Activated CD4-positive, alpha-beta T cell treated with anti-CD3 and anti-CD28 coated beads, Interleukin-2, amount 10 ng/mL, durations not matched to agents 24 days and 14 days (primary cell): ENCODE data around the gene CELF2. TPM values are rescaled to one million over a fixed set of nuclear protein-coding genes. Genes with fewer than 3 reads are reported as not detected.
A peak's percentile ranks its signal among the peaks of the same experiment; 100 is the strongest.

Experiments used
- DNase-seq: peaks from one replicate; pipeline ENCODE4 v3.0.0; 2022
- H3K27ac Mint-ChIP-seq: one replicate; pipeline ENCODE4 v1.8.0; 2022; ENCODE audit warnings: mild to moderate bottlenecking, mixed read lengths
- H3K27me3 Mint-ChIP-seq: one replicate; pipeline ENCODE4 v1.8.0; 2022; ENCODE audit warnings: mixed read lengths
- H3K36me3 Mint-ChIP-seq: one replicate; pipeline ENCODE4 v1.8.0; 2022; ENCODE audit warnings: low read depth, mild to moderate bottlenecking, mixed read lengths
- H3K4me1 Mint-ChIP-seq: one replicate; pipeline ENCODE4 v1.8.0; 2021; ENCODE audit warnings: mixed read lengths
- H3K4me3 Mint-ChIP-seq: one replicate; pipeline ENCODE4 v1.8.0; 2022; ENCODE audit warnings: mild to moderate bottlenecking, moderate library complexity, mixed read lengths
- H3K9me3 Mint-ChIP-seq: one replicate; pipeline ENCODE4 v1.8.0; 2021; ENCODE audit warnings: mixed read lengths
- intact Hi-C: fragments of 100-400 bp; cut with micrococcal nuclease; formaldehyde crosslinking; loops from one replicate; pipeline ENCODE4 v1.15.1; 2023
- total RNA-seq: library from RNA; stranded (reverse); gene quantifications from 2 replicates; pipeline ENCODE4 v1.2.3, GENCODE V29; 2022

Gene CELF2
- total RNA-seq, 1 donor from 2014 or later, result 95.5 TPM

GRCh38 chr10:11223507-11224140, 206.0 kb downstream of the CELF2 start:
- intact Hi-C loops, result no loop called here
- Mint-ChIP-seq H3K36me3 (peaks cover 65% of the 10 kb centered on the region), H3K4me3 (no peak overlapping the region), H3K27ac (peak overlapping the region; percentile 92), H3K27me3 (no peaks in the 10 kb centered on the region), H3K9me3 (peaks cover 4% of the 10 kb centered on the region), H3K4me1 (peaks cover 70% of the 10 kb centered on the region)
- no peak for DNase-seq

GRCh38 chr10:11224321-11224720, 206.6 kb downstream of the CELF2 start:
- Mint-ChIP-seq H3K4me1 (peaks cover 73% of the 10 kb centered on the region), H3K36me3 (peaks cover 68% of the 10 kb centered on the region), H3K27me3 (no peaks in the 10 kb centered on the region), H3K4me3 (peak overlapping the region; percentile 5), H3K9me3 (peaks cover 4% of the 10 kb centered on the region), H3K27ac (peak overlapping the region; percentile 92)
- no peak for DNase-seq
- intact Hi-C loops, result no loop called here

- Mint-ChIP-seq H3K36me3 (peaks cover 66% of the 10 kb centered on the region), H3K4me1 (peaks cover 72% of the 10 kb centered on the region), H3K27ac (peak overlapping the region; percentile 92), H3K9me3 (peaks cover 4% of the 10 kb centered on the region), H3K27me3 (no peaks in the 10 kb centered on the region), H3K4me3 (peak overlapping the region; percentile 7)
- no peak for DNase-seq
- intact Hi-C loops, result no loop called here
Measured at GRCh38 chr10:11224792-11225416, 207.2 kb downstream of the CELF2 start.

DNA sequence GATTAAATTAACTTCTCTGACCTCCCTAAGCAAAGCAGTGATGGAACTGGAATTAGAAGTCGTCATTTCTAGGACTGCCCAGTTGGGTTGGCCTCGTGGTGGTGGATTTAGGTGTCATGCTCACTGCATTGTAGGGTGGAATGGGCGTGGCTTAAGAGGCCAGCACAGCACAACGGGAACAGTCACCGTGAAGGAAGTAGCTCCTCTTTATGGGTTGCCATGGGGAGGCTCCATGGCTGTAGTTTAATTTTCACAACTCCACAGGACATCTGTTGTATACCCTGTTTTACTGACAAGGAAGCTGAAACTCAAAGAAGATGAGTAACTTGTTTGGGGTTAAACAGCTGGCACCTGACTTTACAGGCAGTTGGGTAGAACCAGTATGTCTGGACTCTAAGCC, 208.3 kb downstream of the CELF2 start:
- intact Hi-C loops, result loop anchor here (1.0 to 2.0 kb wide), 3 partner anchors 10 to 47 kb away; no protein-coding TSS in a partner anchor
- Mint-ChIP-seq H3K36me3 (peaks cover 67% of the 10 kb centered on the region), H3K4me3 (peak overlapping the region; percentile 66), H3K4me1 (peaks cover 71% of the 10 kb centered on the region), H3K27me3 (no peaks in the 10 kb centered on the region), H3K27ac (peak overlapping the region; percentile 92), H3K9me3 (no peaks in the 10 kb centered on the region)
- DNase-seq, result peak; percentile 87

GRCh38 chr10:11227103-11227502, 209.4 kb downstream of the CELF2 start:
- Mint-ChIP-seq H3K4me3 (peak overlapping the region; percentile 66), H3K27me3 (no peaks in the 10 kb centered on the region), H3K4me1 (peaks cover 72% of the 10 kb centered on the region), H3K36me3 (peaks cover 65% of the 10 kb centered on the region), H3K27ac (peak overlapping the region; percentile 92), H3K9me3 (no peaks in the 10 kb centered on the region)
- no peak for DNase-seq
- intact Hi-C loops, result loop anchor here (2.0 kb wide), 1 partner anchor 48 kb away; no protein-coding TSS in a partner anchor

- H3K27me3 Mint-ChIP-seq, result no peaks in the 10 kb centered on the region
- peaks cover 73% of the 10 kb centered on the region for H3K36me3 Mint-ChIP-seq
- peaks cover 4% of the 10 kb centered on the region for H3K9me3 Mint-ChIP-seq
- peaks cover 80% of the 10 kb centered on the region for H3K4me1 Mint-ChIP-seq
- peak overlapping the region; percentile 82 for H3K27ac Mint-ChIP-seq
- intact Hi-C loops, result no loop called here
- no peak for DNase-seq
- H3K4me3 Mint-ChIP-seq, result no peak overlapping the region
Measured at GRCh38 chr10:11229893-11230292, 212.2 kb downstream of the CELF2 start.

GRCh38 chr10:11230498-11231167, 213.0 kb downstream of the CELF2 start:
- peak overlapping the region; percentile 86 for H3K27ac Mint-ChIP-seq
- H3K36me3 Mint-ChIP-seq, result peaks cover 70% of the 10 kb centered on the region
- H3K9me3 Mint-ChIP-seq, result peaks cover 4% of the 10 kb centered on the region
- H3K4me3 Mint-ChIP-seq, result peak overlapping the region; percentile 31
- H3K27me3 Mint-ChIP-seq, result no peaks in the 10 kb centered on the region
- peaks cover 80% of the 10 kb centered on the region for H3K4me1 Mint-ChIP-seq
- intact Hi-C loops, result no loop called here
- DNase-seq, result no peak

DNA sequence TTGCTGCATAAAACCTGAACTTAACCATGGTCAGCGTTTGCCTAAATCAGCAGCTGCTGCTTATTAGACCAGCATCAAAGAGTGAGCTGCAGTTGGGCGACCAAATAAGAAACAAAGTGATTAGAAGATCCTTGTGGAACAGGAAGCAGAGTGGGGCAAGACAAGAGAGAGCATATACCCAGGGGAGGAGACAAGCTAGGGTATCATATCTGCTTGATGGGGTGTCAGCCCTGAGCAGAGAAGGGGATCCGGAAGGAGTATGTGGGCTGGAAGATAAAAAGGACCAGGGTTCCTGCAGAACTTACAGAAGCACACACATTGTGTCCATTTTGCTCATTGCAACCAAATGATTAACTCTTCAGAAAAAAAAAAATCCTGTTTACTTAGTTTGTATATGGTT, 213.6 kb downstream of the CELF2 start:
- peak overlapping the region; percentile 86 for H3K27ac Mint-ChIP-seq
- H3K9me3 Mint-ChIP-seq, result peaks cover 4% of the 10 kb centered on the region
- peak overlapping the region; percentile 31 for H3K4me3 Mint-ChIP-seq
- no peak for DNase-seq
- peaks cover 66% of the 10 kb centered on the region for H3K36me3 Mint-ChIP-seq
- H3K4me1 Mint-ChIP-seq, result peaks cover 80% of the 10 kb centered on the region
- intact Hi-C loops, result no loop called here
- no peaks in the 10 kb centered on the region for H3K27me3 Mint-ChIP-seq

DNA sequence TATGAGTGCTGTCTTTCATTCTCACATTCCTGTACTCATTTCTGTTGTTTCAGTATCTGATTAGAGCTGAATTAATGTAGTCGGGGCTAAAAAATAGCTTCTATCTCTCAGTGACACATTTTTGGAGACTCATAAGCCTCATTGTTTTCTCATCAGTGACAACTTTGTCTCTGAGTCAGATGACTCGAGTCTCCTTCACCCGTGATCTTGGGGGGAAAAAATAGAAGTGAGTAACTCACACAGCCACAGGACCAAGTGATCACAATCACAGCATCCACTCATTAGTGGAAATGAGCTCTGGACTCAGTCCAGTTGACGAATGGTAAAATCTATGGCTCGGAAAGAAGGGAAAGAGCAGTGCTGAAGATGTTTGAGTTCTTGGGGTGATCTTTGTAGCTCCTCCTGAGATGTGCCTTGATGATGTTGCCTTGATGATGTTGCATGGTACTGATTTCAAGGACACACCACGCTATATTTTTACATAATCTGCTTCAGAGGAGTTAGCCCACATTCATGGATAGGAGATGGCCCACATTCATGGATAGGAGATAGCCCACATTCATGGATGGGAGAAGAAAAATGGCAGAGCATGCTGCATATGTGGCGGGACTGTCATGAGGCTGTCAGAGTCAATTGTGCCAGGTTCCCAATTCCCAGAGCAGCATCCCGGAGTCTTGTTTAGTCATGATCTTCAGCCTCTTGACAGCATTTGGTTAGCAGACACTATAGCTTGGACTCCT, 214.7 kb downstream of the CELF2 start:
- Mint-ChIP-seq H3K27me3 (no peaks in the 10 kb centered on the region), H3K27ac (peak overlapping the region; percentile 96), H3K4me3 (peak overlapping the region; percentile 48), H3K36me3 (peaks cover 63% of the 10 kb centered on the region), H3K9me3 (peaks cover 4% of the 10 kb centered on the region), H3K4me1 (peaks cover 80% of the 10 kb centered on the region)
- intact Hi-C loops, result no loop called here
- DNase-seq, result no peak

GRCh38 chr10:11234857-11235531, 217.3 kb downstream of the CELF2 start:
- Mint-ChIP-seq H3K9me3 (peaks cover 4% of the 10 kb centered on the region), H3K27ac (peak overlapping the region; percentile 96), H3K27me3 (no peaks in the 10 kb centered on the region), H3K4me3 (peak overlapping the region; percentile 78), H3K36me3 (peaks cover 60% of the 10 kb centered on the region), H3K4me1 (peaks cover 77% of the 10 kb centered on the region)
- DNase-seq, result no peak
- intact Hi-C loops, result loop anchor here (1.0 kb wide), 5 partner anchors 17 to 71 kb away; no protein-coding TSS in a partner anchor

- peaks cover 54% of the 10 kb centered on the region for H3K36me3 Mint-ChIP-seq
- peaks cover 78% of the 10 kb centered on the region for H3K4me1 Mint-ChIP-seq
- H3K4me3 Mint-ChIP-seq, result peak overlapping the region; percentile 78
- H3K27ac Mint-ChIP-seq, result peak overlapping the region; percentile 96
- peaks cover 4% of the 10 kb centered on the region for H3K9me3 Mint-ChIP-seq
- no peaks in the 10 kb centered on the region for H3K27me3 Mint-ChIP-seq
- intact Hi-C loops, result loop anchor here (1.0 to 2.0 kb wide), 7 partner anchors 9 to 71 kb away; no protein-coding TSS in a partner anchor
- no peak for DNase-seq
Measured at GRCh38 chr10:11235771-11236170, 218.1 kb downstream of the CELF2 start.

GRCh38 chr10:11236234-11236633, 218.6 kb downstream of the CELF2 start:
- intact Hi-C loops, result loop anchor here (1.0 to 2.0 kb wide), 2 partner anchors 10 to 37 kb away; no protein-coding TSS in a partner anchor
- Mint-ChIP-seq H3K27ac (peak overlapping the region; percentile 96), H3K4me3 (peak overlapping the region; percentile 78), H3K4me1 (peaks cover 74% of the 10 kb centered on the region), H3K9me3 (peaks cover 4% of the 10 kb centered on the region), H3K27me3 (no peaks in the 10 kb centered on the region), H3K36me3 (peaks cover 50% of the 10 kb centered on the region)
- DNase-seq, result peak; percentile 81

DNA sequence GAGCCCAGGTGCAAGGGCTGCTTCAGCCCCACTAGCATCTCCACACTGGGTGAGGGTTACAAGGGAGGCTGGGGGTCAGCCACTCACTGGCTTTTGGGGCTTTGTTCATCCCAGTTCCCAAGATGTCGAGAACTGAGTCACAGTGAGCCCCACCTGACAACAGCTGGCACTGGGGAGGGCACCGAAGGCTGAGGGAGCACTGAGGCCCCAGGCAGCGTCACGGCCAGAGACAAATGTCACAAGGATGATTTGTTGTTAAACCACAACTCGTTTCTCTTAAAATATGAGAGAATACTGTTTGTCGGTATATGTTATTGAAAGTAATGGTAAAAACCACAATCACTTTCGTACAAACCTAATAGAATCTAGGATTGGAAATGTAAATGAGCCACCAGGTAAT, 219.9 kb downstream of the CELF2 start:
- Mint-ChIP-seq H3K36me3 (peaks cover 51% of the 10 kb centered on the region), H3K4me3 (peak overlapping the region; percentile 78)

More for the DNA sequence above, 219.9 kb downstream of the CELF2 start:
- DNase-seq, result no peak
- Mint-ChIP-seq H3K4me1 (peaks cover 77% of the 10 kb centered on the region), H3K9me3 (no peaks in the 10 kb centered on the region), H3K27ac (peak overlapping the region; percentile 96), H3K27me3 (no peaks in the 10 kb centered on the region)
- intact Hi-C loops, result loop anchor here (2.0 kb wide), 1 partner anchor 35 kb away; no protein-coding TSS in a partner anchor
